Keratinocyte (primary cell): ENCODE measurements around the gene PAGR1.

Experiments
- CTCF ChIP-seq, 3 experiments: IDR thresholded peaks in 1 of 3; conservative IDR thresholded peaks in 1 of 3; optimal IDR thresholded peaks in 1 of 3; 2 replicates in 2 of 3; 3 replicates in 1 of 3; pipeline versions ENCODE3 to v1.5.1; 2011; ENCODE audit warnings: low read length in 3 of 3, mild to moderate bottlenecking in 3 of 3, moderate library complexity in 2 of 3, control low read depth in 1 of 3, inconsistent platforms in 1 of 3; ENCODE audit not compliant: insufficient read depth in 2 of 3; ENCODE audit errors: extremely low read depth in 1 of 3
- EZH2 ChIP-seq: IDR thresholded peaks from one replicate; pipeline ENCODE4 v1.6.1; 2012; ENCODE audit warnings: inconsistent platforms, mild to moderate bottlenecking, low read length, moderate library complexity

DNA sequence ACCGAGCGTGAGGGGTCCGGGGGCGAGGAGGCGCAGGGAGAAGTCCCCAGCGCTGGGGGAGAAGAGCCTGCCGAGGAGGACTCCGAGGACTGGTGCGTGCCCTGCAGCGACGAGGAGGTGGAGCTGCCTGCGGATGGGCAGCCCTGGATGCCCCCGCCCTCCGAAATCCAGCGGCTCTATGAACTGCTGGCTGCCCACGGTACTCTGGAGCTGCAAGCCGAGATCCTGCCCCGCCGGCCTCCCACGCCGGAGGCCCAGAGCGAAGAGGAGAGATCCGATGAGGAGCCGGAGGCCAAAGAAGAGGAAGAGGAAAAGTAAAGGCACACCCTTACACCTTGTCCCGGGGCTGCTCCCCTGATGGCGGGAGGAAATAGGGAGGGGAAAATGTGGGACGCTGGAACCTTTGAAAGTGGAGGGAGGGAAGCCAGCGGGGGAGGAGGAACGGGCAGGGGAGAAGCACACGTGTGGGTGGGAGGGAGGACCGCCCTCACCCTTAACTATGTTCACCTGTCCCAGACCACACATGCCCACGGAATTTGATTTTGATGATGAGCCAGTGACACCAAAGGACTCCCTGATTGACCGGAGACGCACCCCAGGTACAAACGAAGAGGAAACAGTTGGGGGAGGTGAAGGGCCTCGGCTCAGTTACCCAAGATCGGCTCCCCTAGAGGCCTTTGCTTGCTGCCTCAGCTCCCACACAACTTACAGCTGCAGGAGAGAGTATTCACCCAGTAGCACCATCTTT lies 916 bp downstream of the PAGR1 start:
- peak in 1 of 3 experiments; percentile 36 for TF ChIP-seq CTCF (optimal IDR thresholded peaks at IDR 0.05 in 1 of 3, IDR thresholded peaks at IDR 0.05 in 1 of 3, conservative IDR thresholded peaks at IDR 0.05 in 1 of 3; ENCODE audit: extremely low read depth in 1 of 3, insufficient read depth in 2 of 3, low read length in 3 of 3)
- TF ChIP-seq EZH2, result no peak
